HG02610 (cell line): ENCODE results near the gene ALOX12.
"Not testable (repeated sequence)": the region's sequence is repeated elsewhere in the genome, so short reads cannot be mapped to it uniquely, and the experiment has no call there.

Source experiments
- ATAC-seq: cut with Tn5 transposase; IDR thresholded peaks from one replicate; pipeline ENCODE4 v1.9.1; 2021; ENCODE audit warnings: mild to moderate bottlenecking, moderate library complexity; ENCODE audit not compliant: unreplicated experiment

Gene ALOX12

GRCh38 chr17:7043182-7043496 lies 47.3 kb downstream of the ALOX12 start:
- ATAC-seq = no peak

- ATAC-seq = no peak
Measured at GRCh38 chr17:7043497-7044198, 47.8 kb downstream of the ALOX12 start, which contains the start of gene SLC16A11. TSS of gene SLC16A11 (minus strand) at chr17:7044092. CDS start at chr17:7043513, 579 bp downstream.

- no peak for ATAC-seq
Measured at GRCh38 chr17:7045492-7046126, 49.8 kb downstream of the ALOX12 start.

- ATAC-seq = no peak
Measured at GRCh38 chr17:7046127-7046724, 50.4 kb downstream of the ALOX12 start.

GRCh38 chr17:7046725-7047397 lies 51.0 kb downstream of the ALOX12 start:
- not testable (repeated sequence) for ATAC-seq

GRCh38 chr17:7047566-7047965 lies 51.7 kb downstream of the ALOX12 start:
- ATAC-seq = no peak

- no peak for ATAC-seq
Measured at GRCh38 chr17:7048968-7049367, 53.1 kb downstream of the ALOX12 start.

- not testable (repeated sequence) for ATAC-seq
Measured at GRCh38 chr17:7050583-7050982, 54.7 kb downstream of the ALOX12 start.

GRCh38 chr17:7056386-7056785 lies 60.5 kb downstream of the ALOX12 start:
- no peak for ATAC-seq

- ATAC-seq = no peak
Measured at GRCh38 chr17:7058831-7059447, 63.1 kb downstream of the ALOX12 start.
